ENCODE data around the gene CAMKK2. TPM values are rescaled to one million over a fixed set of nuclear protein-coding genes. Genes with fewer than 3 reads are reported as not detected.

Gene CAMKK2
- polyA plus RNA-seq, 1 of the 3 experiments (the other 2 are of a cell fraction) = 23.6 TPM

DNA sequence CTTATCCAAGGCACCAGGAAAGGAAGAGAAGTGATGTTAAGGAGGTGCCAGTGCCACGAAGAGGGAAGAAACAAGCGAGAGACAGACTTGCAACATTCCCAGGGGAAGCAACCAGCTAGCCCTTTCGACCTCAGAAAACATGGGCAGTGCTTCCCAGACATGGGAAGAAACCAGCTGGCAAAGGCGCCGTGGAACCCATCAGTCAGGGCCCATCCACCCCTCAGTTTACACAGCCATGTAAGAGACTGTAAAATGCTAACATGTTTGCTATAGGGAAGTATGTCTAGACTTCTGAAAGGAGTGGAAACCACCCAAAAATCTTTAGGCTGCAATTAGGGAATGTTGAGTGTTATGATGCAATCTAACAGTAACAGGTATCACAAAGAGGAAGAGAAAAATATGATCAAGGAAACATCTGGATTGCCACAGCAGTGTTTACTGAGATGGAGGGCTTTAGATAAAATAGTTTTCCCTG lies 29.4 kb upstream of the CAMKK2 start:
- 83% methylated on average over 5 of the region's 5 CpGs for WGBS (ENCODE audit: low lambda C conversion rate)
- Histone ChIP-seq H3K36me3 (replicated peaks in 1 of 2; ENCODE audit: control insufficient read depth in 1 of 2, insufficient read depth in 2 of 2, low read length in 1 of 2) (peaks cover 54 to 57% of the 10 kb centered on the region in 2 experiments), H3K27me3 (ENCODE audit: insufficient read depth) (no peaks in the 10 kb centered on the region), H3K9me3 (no peaks in the 10 kb centered on the region), H3K4me1 (ENCODE audit: control insufficient read depth in 1 of 2, insufficient read depth in 2 of 2, low read depth in 1 of 2, low read length in 1 of 2) (peaks cover 0 to 20% of the 10 kb centered on the region in 2 experiments; a peak in 2 of 4 replicates), H3K79me2 (ENCODE audit: insufficient read depth) (no peaks in the 10 kb centered on the region), H3K27ac (ENCODE audit: low read depth in 2 of 2, low read length in 1 of 2) (no peak overlapping the region), H3K9me2 (no peaks in the 10 kb centered on the region), H3K4me2 (no peak overlapping the region), H3K4me3 (ENCODE audit: low read depth in 2 of 2, low read length in 1 of 2) (no peak overlapping the region), H3K9ac (no peak overlapping the region), H3F3A (replicated peaks; ENCODE audit: insufficient read depth) (no peaks in the 10 kb centered on the region), H4K20me1 (ENCODE audit: insufficient read depth) (no peaks in the 10 kb centered on the region), H2AFZ (ENCODE audit: low read depth) (no peak overlapping the region)
- POLR2A ChIA-PET = interaction anchor here (0.8 to 1.7 kb wide), 2 partner anchors 29 to 74 kb away, joined by 3 to 5 read pairs; partner anchors contain the start of genes CAMKK2 and RNF34
- no peak for TF ChIP-seq USF1 (IDR thresholded peaks at IDR 0.05; ENCODE audit: borderline replicate concordance, low read depth)
- TF ChIP-seq EZH2phosphoT487 (IDR thresholded peaks at IDR 0.05; ENCODE audit: borderline replicate concordance, low read depth) = no peak
- TF ChIP-seq SIN3A (IDR thresholded peaks at IDR 0.05; ENCODE audit: borderline replicate concordance, low read depth, low read length) = no peak
- no peak for TF ChIP-seq TAF1 (IDR thresholded peaks at IDR 0.05; ENCODE audit: borderline replicate concordance, low read depth, low read length)
- TF ChIP-seq, protein P1, sequence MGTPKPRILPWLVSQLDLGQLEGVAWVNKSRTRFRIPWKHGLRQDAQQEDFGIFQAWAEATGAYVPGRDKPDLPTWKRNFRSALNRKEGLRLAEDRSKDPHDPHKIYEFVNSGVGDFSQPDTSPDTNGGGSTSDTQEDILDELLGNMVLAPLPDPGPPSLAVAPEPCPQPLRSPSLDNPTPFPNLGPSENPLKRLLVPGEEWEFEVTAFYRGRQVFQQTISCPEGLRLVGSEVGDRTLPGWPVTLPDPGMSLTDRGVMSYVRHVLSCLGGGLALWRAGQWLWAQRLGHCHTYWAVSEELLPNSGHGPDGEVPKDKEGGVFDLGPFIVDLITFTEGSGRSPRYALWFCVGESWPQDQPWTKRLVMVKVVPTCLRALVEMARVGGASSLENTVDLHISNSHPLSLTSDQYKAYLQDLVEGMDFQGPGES (IDR thresholded peaks at IDR 0.05; ENCODE audit: low read depth, low read length) = no peak
- TF ChIP-seq POLR2AphosphoS5 (IDR thresholded peaks at IDR 0.05; ENCODE audit: low read depth, low read length) = no peak
- DNase-seq = no peak
- CTCF ChIA-PET = interaction anchor here (4.5 to 12.4 kb wide), 2 partner anchors 9 to 118 kb away, joined by 22 to 192 read pairs; no protein-coding TSS in a partner anchor

GRCh38 chr12:121323908-121324307 lies 27.4 kb upstream of the CAMKK2 start:
- 100% methylated on average over 3 of the region's 3 CpGs for WGBS (ENCODE audit: low lambda C conversion rate)
- no peak for TF ChIP-seq MEF2A (IDR thresholded peaks at IDR 0.05; ENCODE audit: borderline replicate concordance, low read depth)
- TF ChIP-seq CHD2 (IDR thresholded peaks at IDR 0.05; ENCODE audit: low read length, partially characterized antibody) = no peak
- TF ChIP-seq MXI1 (IDR thresholded peaks at IDR 0.05; ENCODE audit: low read depth, low read length) = no peak
- TF ChIP-seq FOXJ3 (CRISPR knock-in tag; IDR thresholded peaks at IDR 0.05) = no peak
- TF ChIP-seq FOSL2 (IDR thresholded peaks at IDR 0.05; ENCODE audit: borderline replicate concordance, low read depth) = no peak
- TF ChIP-seq, protein P2, sequence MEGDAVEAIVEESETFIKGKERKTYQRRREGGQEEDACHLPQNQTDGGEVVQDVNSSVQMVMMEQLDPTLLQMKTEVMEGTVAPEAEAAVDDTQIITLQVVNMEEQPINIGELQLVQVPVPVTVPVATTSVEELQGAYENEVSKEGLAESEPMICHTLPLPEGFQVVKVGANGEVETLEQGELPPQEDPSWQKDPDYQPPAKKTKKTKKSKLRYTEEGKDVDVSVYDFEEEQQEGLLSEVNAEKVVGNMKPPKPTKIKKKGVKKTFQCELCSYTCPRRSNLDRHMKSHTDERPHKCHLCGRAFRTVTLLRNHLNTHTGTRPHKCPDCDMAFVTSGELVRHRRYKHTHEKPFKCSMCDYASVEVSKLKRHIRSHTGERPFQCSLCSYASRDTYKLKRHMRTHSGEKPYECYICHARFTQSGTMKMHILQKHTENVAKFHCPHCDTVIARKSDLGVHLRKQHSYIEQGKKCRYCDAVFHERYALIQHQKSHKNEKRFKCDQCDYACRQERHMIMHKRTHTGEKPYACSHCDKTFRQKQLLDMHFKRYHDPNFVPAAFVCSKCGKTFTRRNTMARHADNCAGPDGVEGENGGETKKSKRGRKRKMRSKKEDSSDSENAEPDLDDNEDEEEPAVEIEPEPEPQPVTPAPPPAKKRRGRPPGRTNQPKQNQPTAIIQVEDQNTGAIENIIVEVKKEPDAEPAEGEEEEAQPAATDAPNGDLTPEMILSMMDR (IDR thresholded peaks at IDR 0.05) = no peak
- no peak for TF ChIP-seq NRF1 (IDR thresholded peaks at IDR 0.05; ENCODE audit: low read depth, low read length)
- TF ChIP-seq TAF1 (IDR thresholded peaks at IDR 0.05; ENCODE audit: borderline replicate concordance, low read depth, low read length) = no peak
- TF ChIP-seq TEAD4 (IDR thresholded peaks at IDR 0.05; ENCODE audit: borderline replicate concordance, insufficient read depth) = no peak
- TF ChIP-seq RFX5 (IDR thresholded peaks at IDR 0.05; ENCODE audit: low read length) = no peak
- TF ChIP-seq, protein P3, sequence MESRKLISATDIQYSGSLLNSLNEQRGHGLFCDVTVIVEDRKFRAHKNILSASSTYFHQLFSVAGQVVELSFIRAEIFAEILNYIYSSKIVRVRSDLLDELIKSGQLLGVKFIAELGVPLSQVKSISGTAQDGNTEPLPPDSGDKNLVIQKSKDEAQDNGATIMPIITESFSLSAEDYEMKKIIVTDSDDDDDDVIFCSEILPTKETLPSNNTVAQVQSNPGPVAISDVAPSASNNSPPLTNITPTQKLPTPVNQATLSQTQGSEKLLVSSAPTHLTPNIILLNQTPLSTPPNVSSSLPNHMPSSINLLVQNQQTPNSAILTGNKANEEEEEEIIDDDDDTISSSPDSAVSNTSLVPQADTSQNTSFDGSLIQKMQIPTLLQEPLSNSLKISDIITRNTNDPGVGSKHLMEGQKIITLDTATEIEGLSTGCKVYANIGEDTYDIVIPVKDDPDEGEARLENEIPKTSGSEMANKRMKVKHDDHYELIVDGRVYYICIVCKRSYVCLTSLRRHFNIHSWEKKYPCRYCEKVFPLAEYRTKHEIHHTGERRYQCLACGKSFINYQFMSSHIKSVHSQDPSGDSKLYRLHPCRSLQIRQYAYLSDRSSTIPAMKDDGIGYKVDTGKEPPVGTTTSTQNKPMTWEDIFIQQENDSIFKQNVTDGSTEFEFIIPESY (IDR thresholded peaks at IDR 0.05; ENCODE audit: borderline replicate concordance, low read depth) = no peak
- TF ChIP-seq PBX3 (IDR thresholded peaks at IDR 0.05) = no peak

More at GRCh38 chr12:121323908-121324307, 27.4 kb upstream of the CAMKK2 start:
- Histone ChIP-seq H4K20me1 (ENCODE audit: insufficient read depth) (no peaks in the 10 kb centered on the region), H3F3A (replicated peaks; ENCODE audit: insufficient read depth) (peaks cover 4% of the 10 kb centered on the region), H3K79me2 (ENCODE audit: insufficient read depth) (no peaks in the 10 kb centered on the region), H3K9me3 (no peaks in the 10 kb centered on the region), H3K4me1 (ENCODE audit: control insufficient read depth in 1 of 2, insufficient read depth in 2 of 2, low read depth in 1 of 2, low read length in 1 of 2) (peaks cover 0 to 20% of the 10 kb centered on the region in 2 experiments; a peak in 2 of 4 replicates), H3K4me2 (no peak overlapping the region), H3K4me3 (ENCODE audit: low read depth in 2 of 2, low read length in 1 of 2) (no peak overlapping the region), H3K9me2 (no peaks in the 10 kb centered on the region), H3K36me3 (replicated peaks in 1 of 2; ENCODE audit: control insufficient read depth in 1 of 2, insufficient read depth in 2 of 2, low read length in 1 of 2) (peaks cover 50 to 55% of the 10 kb centered on the region in 2 experiments), H3K27ac (ENCODE audit: low read depth in 2 of 2, low read length in 1 of 2) (no peak overlapping the region), H2AFZ (ENCODE audit: low read depth) (no peak overlapping the region), H3K27me3 (ENCODE audit: insufficient read depth) (no peaks in the 10 kb centered on the region), H3K9ac (no peak overlapping the region)
- DNase-seq = no peak
- ChIA-PET POLR2A (no interaction called here), CTCF (interaction anchor here (0.9 to 4.5 kb wide), 4 partner anchors 12 to 120 kb away, joined by 3 to 22 read pairs (median 10); partner anchors contain the start of gene CAMKK2)
